Measurements from ENCODE around the gene RIPK1. TPM values are rescaled to one million over a fixed set of nuclear protein-coding genes. Genes with fewer than 3 reads are reported as not detected.
"Not testable (repeated sequence)": the region's sequence is repeated elsewhere in the genome, so short reads cannot be mapped to it uniquely, and the experiment has no call there.

The RIPK1 gene
- total RNA-seq, 5 donors from 2014 or later (not counting 1 experiment from before 2014, with no cell fraction given): 22.5 to 33.8 (median 31.7) TPM

DNA sequence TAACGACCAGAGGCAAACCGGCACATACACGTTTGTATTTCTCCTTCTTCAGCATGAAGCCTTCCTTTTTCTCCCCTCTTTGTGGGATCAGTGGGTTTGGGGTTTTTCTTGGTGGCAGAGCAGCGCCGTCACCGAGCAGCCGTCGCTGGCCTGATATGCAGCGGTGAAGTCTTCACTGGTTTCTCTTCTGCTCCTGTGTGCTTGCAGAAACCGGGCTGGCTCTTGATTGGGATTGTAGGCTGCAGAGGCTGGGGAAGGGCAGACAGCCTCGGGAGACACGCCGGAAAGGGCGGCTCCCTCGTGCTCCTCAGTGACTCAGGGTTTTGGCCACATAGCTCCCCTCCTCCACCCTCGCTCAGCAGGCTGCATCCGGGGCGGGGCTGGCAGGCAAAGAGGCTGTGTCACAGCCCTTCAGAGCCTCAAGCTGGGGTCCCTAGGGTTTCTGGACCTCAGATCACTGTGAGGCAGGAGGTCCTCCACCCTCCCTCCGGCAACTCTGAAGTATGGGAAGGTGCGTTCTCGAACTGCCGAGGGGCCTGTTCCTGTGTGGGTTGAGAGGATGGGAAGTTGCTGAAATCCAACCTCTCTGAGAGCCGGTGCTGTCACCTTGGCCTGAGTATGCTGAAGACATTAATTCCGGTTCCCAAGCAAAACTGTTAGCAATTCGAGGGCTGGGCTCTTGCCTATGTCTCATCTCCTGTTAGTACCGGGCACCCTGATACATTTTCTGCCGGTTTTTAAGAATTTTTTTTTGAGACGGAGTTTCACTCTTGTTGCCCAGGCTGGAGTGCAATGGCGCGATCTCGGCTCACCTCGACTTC lies 44.4 kb upstream of the RIPK1 start:
- Mint-ChIP-seq H3K36me3 (peaks cover 14% of the 10 kb centered on the region), H3K4me1 (peaks cover 46 to 61% (median 56%) of the 10 kb centered on the region in 3 donors), H3K27ac (peak overlapping the region; percentile 94 to 98), H3K4me3 (peak overlapping the region; percentile 88 to 92 (median 90)), H3K9me3 (no peaks in the 10 kb centered on the region), H3K27me3 (no peaks in the 10 kb centered on the region)
- DNase-seq (peak; percentile 55 to 91 (median 72)), ATAC-seq (replicated peaks in 1 of 4) (peak; percentile 87 to 90 (median 88))
- H3K9me3 ChIP-seq: no peaks in the 10 kb centered on the region
- H3K4me1 ChIP-seq (ENCODE audit: control insufficient read depth in 1 of 2, extremely low read depth in 1 of 2, insufficient read depth in 2 of 2, low read length in 2 of 2): peaks cover 24 to 64% of the 10 kb centered on the region in 2 experiments
- WGBS (ENCODE audit: insufficient coverage): 2% methylated on average over 14 of the region's 32 CpGs
- peak overlapping the region; percentile 60 to 63 for H3K4me3 ChIP-seq (ENCODE audit: control insufficient read depth in 1 of 2, extremely low read depth in 1 of 2, low read length in 1 of 2)
- H3K27ac ChIP-seq (ENCODE audit: low read length): peak overlapping the region; percentile 80
- CTCF ChIA-PET: interaction anchor here in 1 of 2 donors (0.7 to 1.5 kb wide), 3 partner anchors 15 to 24 kb away, joined by 4 to 6 read pairs (median 4); no protein-coding TSS in a partner anchor
- no peaks in the 10 kb centered on the region for H3K27me3 ChIP-seq (replicated peaks in 1 of 2; ENCODE audit: control insufficient read depth in 2 of 2, extremely low read depth in 1 of 2, insufficient read depth in 2 of 2, low read length in 1 of 2)
- peaks cover 5 to 9% of the 10 kb centered on the region in 2 donors for H3K36me3 ChIP-seq (ENCODE audit: control insufficient read depth in 2 of 2, extremely low read depth in 1 of 2, insufficient read depth in 1 of 2, low read length in 1 of 2)
- POLR2A ChIA-PET: no interaction called here

DNA sequence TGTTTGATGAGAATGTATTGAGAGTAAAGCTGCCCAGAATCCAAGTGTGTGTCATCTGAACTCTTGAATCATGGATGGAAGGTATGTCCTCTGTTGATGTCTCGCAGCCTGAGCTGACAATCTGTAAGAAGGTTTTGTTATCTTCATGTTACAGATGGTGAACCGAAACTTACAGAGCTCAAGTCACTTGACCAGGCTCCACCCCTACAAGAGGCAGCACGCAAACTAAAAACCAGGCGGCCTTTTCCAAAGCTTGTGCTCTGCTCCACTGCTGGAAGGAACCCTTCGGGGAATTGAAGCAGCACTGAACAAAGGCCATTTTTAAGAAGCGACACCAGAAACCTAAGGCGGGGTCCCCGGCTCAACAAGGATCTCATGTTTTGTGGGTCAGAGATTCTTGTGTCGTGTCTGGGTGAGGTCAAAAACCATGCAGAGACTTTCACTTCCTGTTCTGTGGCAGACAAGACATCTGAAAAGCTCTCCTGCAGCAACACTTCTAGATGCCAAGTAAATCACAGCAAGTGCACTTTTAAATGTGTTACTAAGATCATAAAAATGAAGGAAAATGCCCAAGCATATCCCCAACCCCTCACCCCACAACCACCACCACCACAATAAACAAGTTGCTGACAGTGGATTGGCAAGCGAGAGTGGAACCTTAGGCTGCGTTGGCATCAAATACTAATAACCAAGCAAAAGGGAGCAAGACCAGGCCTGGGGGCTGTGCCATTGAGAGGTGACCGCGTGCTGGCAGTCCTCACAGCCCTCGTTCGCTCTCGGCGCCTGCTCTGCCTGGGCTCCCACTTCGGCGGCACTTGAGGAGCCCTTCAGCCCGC lies 41.3 kb upstream of the RIPK1 start:
- Mint-ChIP-seq H3K4me3 (peak overlapping the region; percentile 63 to 71 (median 64)), H3K9me3 (no peaks in the 10 kb centered on the region), H3K27ac (peak overlapping the region; percentile 94 to 97), H3K4me1 (peaks cover 46 to 62% (median 57%) of the 10 kb centered on the region in 3 donors), H3K36me3 (no peaks in the 10 kb centered on the region), H3K27me3 (peaks cover 0 to 4% of the 10 kb centered on the region in 2 donors)
- DNase-seq: peak in 20 of 35 experiments; percentile 2 to 60 (median 32)
- Histone ChIP-seq H3K4me3 (ENCODE audit: control insufficient read depth in 1 of 2, extremely low read depth in 1 of 2, low read length in 1 of 2) (no peak overlapping the region), H3K9me3 (no peaks in the 10 kb centered on the region), H3K27ac (ENCODE audit: low read length) (peak overlapping the region; percentile 39), H3K36me3 (ENCODE audit: control insufficient read depth in 2 of 2, extremely low read depth in 1 of 2, insufficient read depth in 1 of 2, low read length in 1 of 2) (no peaks in the 10 kb centered on the region), H3K27me3 (replicated peaks in 1 of 2; ENCODE audit: control insufficient read depth in 2 of 2, extremely low read depth in 1 of 2, insufficient read depth in 2 of 2, low read length in 1 of 2) (no peaks in the 10 kb centered on the region), H3K4me1 (ENCODE audit: control insufficient read depth in 1 of 2, extremely low read depth in 1 of 2, insufficient read depth in 2 of 2, low read length in 2 of 2) (peaks cover 24 to 64% of the 10 kb centered on the region in 2 experiments)
- ChIA-PET POLR2A (interaction anchor here (0.5 to 1.7 kb wide), 5 partner anchors 12 to 528 kb away, joined by 3 to 7 read pairs (median 3); partner anchors contain the start of gene NQO2 (in 1 of the 2)), CTCF (interaction anchor here (0.6 to 1.6 kb wide), 3 partner anchors 11 to 37 kb away, joined by 4 to 12 read pairs (median 4); no protein-coding TSS in a partner anchor)
- WGBS (ENCODE audit: insufficient coverage): 65% methylated on average over 9 of the region's 20 CpGs
- peak; percentile 47 to 57 (median 52) for ATAC-seq (replicated peaks in 1 of 4)

DNA sequence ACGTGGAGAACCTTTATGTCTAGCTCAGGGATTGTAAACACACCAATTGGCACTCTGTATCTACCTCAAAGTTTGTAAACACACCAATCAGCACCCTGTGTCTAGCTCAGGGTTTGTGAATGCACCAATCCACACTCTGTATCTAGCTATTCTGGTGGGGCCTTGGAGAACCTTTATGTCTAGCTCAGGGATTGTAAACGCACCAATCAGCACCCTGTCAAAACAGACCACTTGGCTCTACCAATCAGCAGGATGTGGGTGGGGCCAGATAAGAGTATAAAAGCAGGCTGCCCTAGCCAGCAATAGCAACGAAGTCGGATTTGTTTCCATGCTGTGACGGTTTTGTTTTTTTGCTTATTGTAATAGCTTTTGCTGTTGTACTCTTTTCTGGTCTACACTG lies 40.1 kb upstream of the RIPK1 start:
- H3K4me1 ChIP-seq (ENCODE audit: control insufficient read depth in 1 of 2, extremely low read depth in 1 of 2, insufficient read depth in 2 of 2, low read length in 2 of 2): peaks cover 21 to 53% of the 10 kb centered on the region in 2 experiments
- not testable (repeated sequence) for H3K36me3 Mint-ChIP-seq; H3K27ac ChIP-seq (ENCODE audit: low read length); H3K9me3 Mint-ChIP-seq; DNase-seq; H3K27me3 Mint-ChIP-seq; H3K27me3 ChIP-seq (replicated peaks in 1 of 2; ENCODE audit: control insufficient read depth in 2 of 2, extremely low read depth in 1 of 2, insufficient read depth in 2 of 2, low read length in 1 of 2); H3K9me3 ChIP-seq; H3K4me3 ChIP-seq (ENCODE audit: control insufficient read depth in 1 of 2, extremely low read depth in 1 of 2, low read length in 1 of 2); ATAC-seq (replicated peaks in 1 of 4); H3K36me3 ChIP-seq (ENCODE audit: control insufficient read depth in 2 of 2, extremely low read depth in 1 of 2, insufficient read depth in 1 of 2, low read length in 1 of 2)
- ChIA-PET CTCF (interaction anchor here in 1 of 2 donors (0.7 kb wide), 1 partner anchor 47 kb away, joined by 3 read pairs; no protein-coding TSS in a partner anchor), POLR2A (interaction anchor here in 1 of 2 donors (0.5 kb wide), 1 partner anchor 22 kb away, joined by 3 read pairs; no protein-coding TSS in a partner anchor)
- WGBS (ENCODE audit: insufficient coverage): 96% methylated on average over 4 of the region's 5 CpGs
- H3K27ac Mint-ChIP-seq: peak overlapping the region; percentile 55 to 72
- peak overlapping the region in 1 of 3 donors; percentile 16 for H3K4me3 Mint-ChIP-seq
- peaks cover 35 to 54% (median 50%) of the 10 kb centered on the region in 3 donors for H3K4me1 Mint-ChIP-seq

DNA sequence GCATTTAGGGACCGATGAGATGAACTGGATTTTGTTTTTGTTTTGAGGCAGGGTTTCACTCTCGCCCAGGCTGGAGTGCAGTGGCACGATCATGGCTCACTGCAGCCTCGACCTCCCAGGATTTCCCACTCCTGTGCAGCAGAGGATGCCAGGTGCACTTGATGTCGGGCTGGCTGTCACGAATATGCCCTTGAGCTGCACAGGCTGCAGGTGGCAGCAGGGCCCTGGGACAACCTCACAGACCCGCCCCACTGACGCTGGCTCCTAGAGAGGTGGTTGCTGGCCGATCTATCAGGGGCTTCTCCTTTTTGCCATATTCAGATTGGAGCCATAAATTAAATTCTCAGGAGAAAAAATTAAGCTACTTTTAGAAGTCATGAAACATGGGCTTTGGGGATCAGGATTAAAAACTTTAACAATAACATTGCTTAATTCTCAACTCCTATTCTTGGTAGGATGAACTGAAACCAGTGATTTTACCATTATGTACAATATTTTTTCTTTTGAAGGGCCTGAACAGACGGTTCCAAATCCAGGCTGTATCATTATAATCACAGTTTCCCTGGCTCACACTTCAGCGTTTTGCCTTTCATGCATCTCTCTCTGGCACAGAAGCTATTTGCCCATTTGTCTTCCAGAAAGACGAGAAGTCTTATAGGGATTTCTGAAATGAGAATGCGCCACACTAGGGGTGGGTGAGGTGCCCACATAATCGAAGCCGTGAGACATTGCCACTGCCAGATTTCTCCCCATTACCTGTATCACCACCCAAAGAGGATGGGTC lies 36.2 kb upstream of the RIPK1 start:
- DNase-seq: peak in 5 of 35 experiments; percentile 32 to 44 (median 36)

DNA sequence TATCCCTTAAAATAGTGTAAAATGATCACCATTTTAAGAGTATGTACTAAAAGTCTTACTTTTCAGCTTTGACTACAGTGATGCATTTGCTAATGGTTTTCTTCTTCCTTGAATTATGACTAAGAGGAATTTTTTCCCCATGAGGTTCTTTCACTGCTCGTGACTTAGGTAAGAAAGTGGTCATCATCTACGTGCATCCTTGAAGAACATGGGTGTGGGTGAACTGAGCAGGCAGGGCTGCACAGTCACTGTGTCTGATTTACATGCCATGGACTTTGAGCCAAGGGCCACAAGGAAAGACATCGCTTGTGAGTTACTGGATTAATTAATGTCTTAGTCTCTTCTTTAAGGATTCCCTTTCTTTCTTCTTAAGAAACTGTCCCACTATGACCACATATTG lies 35.3 kb upstream of the RIPK1 start:
- H3K4me3 Mint-ChIP-seq: no peak overlapping the region
- peaks cover 0 to 6% of the 10 kb centered on the region in 2 experiments for H3K4me1 ChIP-seq (ENCODE audit: control insufficient read depth in 1 of 2, extremely low read depth in 1 of 2, insufficient read depth in 2 of 2, low read length in 2 of 2)
- H3K27me3 ChIP-seq (replicated peaks in 1 of 2; ENCODE audit: control insufficient read depth in 2 of 2, extremely low read depth in 1 of 2, insufficient read depth in 2 of 2, low read length in 1 of 2): no peaks in the 10 kb centered on the region
- ChIA-PET CTCF (no interaction called here), POLR2A (no interaction called here)
- H3K36me3 Mint-ChIP-seq: no peaks in the 10 kb centered on the region
- no peaks in the 10 kb centered on the region for H3K9me3 ChIP-seq
- H3K36me3 ChIP-seq (ENCODE audit: control insufficient read depth in 2 of 2, extremely low read depth in 1 of 2, insufficient read depth in 1 of 2, low read length in 1 of 2): no peaks in the 10 kb centered on the region
- ATAC-seq (replicated peaks in 1 of 4) (no peak), DNase-seq (no peak)
- H3K4me1 Mint-ChIP-seq: peaks cover 0 to 11% (median 9%) of the 10 kb centered on the region in 3 donors
- H3K4me3 ChIP-seq (ENCODE audit: control insufficient read depth in 1 of 2, extremely low read depth in 1 of 2, low read length in 1 of 2): no peak overlapping the region
- H3K27me3 Mint-ChIP-seq: peaks cover 0 to 4% of the 10 kb centered on the region in 2 donors
- no peak overlapping the region for H3K27ac ChIP-seq (ENCODE audit: low read length)
- WGBS (ENCODE audit: insufficient coverage): no CpG with 5 or more reads among the region's 3 CpGs
- H3K9me3 Mint-ChIP-seq: peaks cover 0 to 8% (median 0%) of the 10 kb centered on the region in 3 donors
- H3K27ac Mint-ChIP-seq: no peak overlapping the region

More for the DNA sequence above, 36.2 kb upstream of the RIPK1 start:
- peaks cover 3 to 15% of the 10 kb centered on the region in 2 experiments for H3K4me1 ChIP-seq (ENCODE audit: control insufficient read depth in 1 of 2, extremely low read depth in 1 of 2, insufficient read depth in 2 of 2, low read length in 2 of 2)
- H3K36me3 Mint-ChIP-seq: no peaks in the 10 kb centered on the region
- H3K4me1 Mint-ChIP-seq: peaks cover 4 to 16% (median 15%) of the 10 kb centered on the region in 3 donors
- H3K36me3 ChIP-seq (ENCODE audit: control insufficient read depth in 2 of 2, extremely low read depth in 1 of 2, insufficient read depth in 1 of 2, low read length in 1 of 2): no peaks in the 10 kb centered on the region
- ChIA-PET CTCF (interaction anchor here in 1 of 2 donors (0.5 kb wide), 1 partner anchor 30 kb away, joined by 3 read pairs; no protein-coding TSS in a partner anchor), POLR2A (no interaction called here)
- WGBS (ENCODE audit: insufficient coverage): 53% methylated on average over 10 of the region's 15 CpGs
- peaks cover 0 to 8% (median 0%) of the 10 kb centered on the region in 3 donors for H3K9me3 Mint-ChIP-seq
- H3K4me3 Mint-ChIP-seq: no peak overlapping the region
- peak; percentile 49 to 78 (median 63) for ATAC-seq (replicated peaks in 1 of 4)
- no peak overlapping the region for H3K4me3 ChIP-seq (ENCODE audit: control insufficient read depth in 1 of 2, extremely low read depth in 1 of 2, low read length in 1 of 2)
- H3K27ac ChIP-seq (ENCODE audit: low read length): no peak overlapping the region
- no peak overlapping the region for H3K27ac Mint-ChIP-seq
- H3K27me3 ChIP-seq (replicated peaks in 1 of 2; ENCODE audit: control insufficient read depth in 2 of 2, extremely low read depth in 1 of 2, insufficient read depth in 2 of 2, low read length in 1 of 2): no peaks in the 10 kb centered on the region
- H3K9me3 ChIP-seq: no peaks in the 10 kb centered on the region
- peaks cover 0 to 4% of the 10 kb centered on the region in 2 donors for H3K27me3 Mint-ChIP-seq
